Measurements from ENCODE around the gene TK2. TPM values are rescaled to one million over a fixed set of nuclear protein-coding genes. Genes with fewer than 3 reads are reported as not detected.

The TK2 gene
- total and polyA plus RNA-seq, 9 of the 15 experiments (the other 6 are each of a cell fraction or from before 2014, with no cell fraction given) = 1.1 to 10.2 (median 5.3) TPM

DNA sequence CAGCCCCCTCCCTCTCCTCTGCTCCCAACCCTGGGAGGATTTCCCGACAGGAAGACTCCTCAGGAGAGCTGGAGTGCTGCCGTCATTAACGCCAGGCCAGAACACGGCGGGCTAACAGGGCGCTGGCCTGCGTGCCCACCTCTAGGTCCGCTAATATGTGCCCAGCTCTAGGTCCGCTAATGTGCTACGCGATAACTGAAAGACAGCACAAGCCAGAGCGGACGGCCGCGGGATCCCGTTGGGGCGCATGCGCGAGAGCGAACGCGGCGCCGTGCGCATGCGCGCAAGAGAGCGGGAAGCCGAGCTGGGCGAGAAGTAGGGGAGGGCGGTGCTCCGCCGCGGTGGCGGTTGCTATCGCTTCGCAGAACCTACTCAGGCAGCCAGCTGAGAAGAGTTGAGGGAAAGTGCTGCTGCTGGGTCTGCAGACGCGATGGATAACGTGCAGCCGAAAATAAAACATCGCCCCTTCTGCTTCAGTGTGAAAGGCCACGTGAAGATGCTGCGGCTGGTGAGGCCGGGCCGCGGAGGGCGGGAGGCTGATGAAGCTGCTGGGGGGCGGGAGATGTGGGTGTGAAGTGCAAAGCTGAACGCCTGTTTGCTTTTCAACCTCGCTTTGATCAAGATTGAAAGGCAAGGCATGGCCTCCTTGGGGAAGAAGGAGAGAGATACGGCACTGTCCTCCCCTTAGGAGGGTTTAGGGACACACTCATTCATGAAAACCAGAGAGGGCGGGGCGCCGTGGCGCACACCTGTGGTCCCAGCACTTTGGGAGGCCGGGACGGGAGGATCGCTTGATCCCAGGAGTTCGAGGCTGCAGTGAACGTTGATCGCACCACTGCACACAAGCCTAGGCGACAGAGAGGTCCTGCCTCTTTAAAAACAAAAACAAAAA, 2.6 kb upstream of the TK2 start, which contains the start of gene CKLF (continued):
- TF ChIP-seq, protein P1, sequence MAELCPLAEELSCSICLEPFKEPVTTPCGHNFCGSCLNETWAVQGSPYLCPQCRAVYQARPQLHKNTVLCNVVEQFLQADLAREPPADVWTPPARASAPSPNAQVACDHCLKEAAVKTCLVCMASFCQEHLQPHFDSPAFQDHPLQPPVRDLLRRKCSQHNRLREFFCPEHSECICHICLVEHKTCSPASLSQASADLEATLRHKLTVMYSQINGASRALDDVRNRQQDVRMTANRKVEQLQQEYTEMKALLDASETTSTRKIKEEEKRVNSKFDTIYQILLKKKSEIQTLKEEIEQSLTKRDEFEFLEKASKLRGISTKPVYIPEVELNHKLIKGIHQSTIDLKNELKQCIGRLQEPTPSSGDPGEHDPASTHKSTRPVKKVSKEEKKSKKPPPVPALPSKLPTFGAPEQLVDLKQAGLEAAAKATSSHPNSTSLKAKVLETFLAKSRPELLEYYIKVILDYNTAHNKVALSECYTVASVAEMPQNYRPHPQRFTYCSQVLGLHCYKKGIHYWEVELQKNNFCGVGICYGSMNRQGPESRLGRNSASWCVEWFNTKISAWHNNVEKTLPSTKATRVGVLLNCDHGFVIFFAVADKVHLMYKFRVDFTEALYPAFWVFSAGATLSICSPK (IDR thresholded peaks at IDR 0.05; ENCODE audit: borderline replicate concordance) = no peak
- TF ChIP-seq ZNF3 (CRISPR knock-in tag; IDR thresholded peaks at IDR 0.05) (0 out of 2 replicates have a peak, but pooled peaks have one; percentile 43), SAFB2 (IDR thresholded peaks at IDR 0.05; ENCODE audit: borderline replicate concordance, low read depth, low read length, severe bottlenecking) (no peak), SRSF1 (IDR thresholded peaks at IDR 0.05; ENCODE audit: low read depth, low read length) (no peak), CHD1 (IDR thresholded peaks at IDR 0.05; ENCODE audit: low read length) (peak; percentile 28), TCF3 (CRISPR knock-in tag; IDR thresholded peaks at IDR 0.05) (peak; percentile 40; the same call in 1 of the 2 replicates), ZNF174 (CRISPR knock-in tag; IDR thresholded peaks at IDR 0.05) (no peak), ILK (tag; IDR thresholded peaks at IDR 0.05; ENCODE audit: borderline replicate concordance, low read depth) (no peak), KLF13 (tag; IDR thresholded peaks at IDR 0.05; ENCODE audit: borderline replicate concordance, low read depth) (peak; percentile 18; the same call in 1 of the 2 replicates), MTF1 (CRISPR knock-in tag; IDR thresholded peaks at IDR 0.05; ENCODE audit: borderline replicate concordance) (0 out of 2 replicates have a peak, but pooled peaks have one; percentile 23), NR4A1 (CRISPR knock-in tag; IDR thresholded peaks at IDR 0.05) (0 out of 2 replicates have a peak, but pooled peaks have one; percentile 48), NR4A1 (tag; IDR thresholded peaks at IDR 0.05) (no peak), CCAR2 (IDR thresholded peaks at IDR 0.05; ENCODE audit: low read depth, low read length) (no peak), ZNF347 (CRISPR knock-in tag; IDR thresholded peaks at IDR 0.05; ENCODE audit: low read depth) (no peak; the same call in 1 of the 2 replicates), ZNF507 (tag; conservative IDR thresholded peaks at IDR 0.05) (no peak), RFX1 (IDR thresholded peaks at IDR 0.05) (no peak; the same call in 1 of the 2 replicates), KHSRP (IDR thresholded peaks at IDR 0.05) (no peak), HMG20A (CRISPR knock-in tag; conservative IDR thresholded peaks at IDR 0.05) (no peak), CBX3 (IDR thresholded peaks at IDR 0.05; ENCODE audit: borderline replicate concordance in 1 of 2, low read length in 2 of 2) (peak in 1 of 2 experiments; percentile 98; a peak in 2 of 3 replicates)
- TF ChIP-seq, protein P2, sequence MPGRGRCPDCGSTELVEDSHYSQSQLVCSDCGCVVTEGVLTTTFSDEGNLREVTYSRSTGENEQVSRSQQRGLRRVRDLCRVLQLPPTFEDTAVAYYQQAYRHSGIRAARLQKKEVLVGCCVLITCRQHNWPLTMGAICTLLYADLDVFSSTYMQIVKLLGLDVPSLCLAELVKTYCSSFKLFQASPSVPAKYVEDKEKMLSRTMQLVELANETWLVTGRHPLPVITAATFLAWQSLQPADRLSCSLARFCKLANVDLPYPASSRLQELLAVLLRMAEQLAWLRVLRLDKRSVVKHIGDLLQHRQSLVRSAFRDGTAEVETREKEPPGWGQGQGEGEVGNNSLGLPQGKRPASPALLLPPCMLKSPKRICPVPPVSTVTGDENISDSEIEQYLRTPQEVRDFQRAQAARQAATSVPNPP (IDR thresholded peaks at IDR 0.05; ENCODE audit: borderline replicate concordance, insufficient read depth, insufficient read length) = no peak
- TF ChIP-seq, protein P3, sequence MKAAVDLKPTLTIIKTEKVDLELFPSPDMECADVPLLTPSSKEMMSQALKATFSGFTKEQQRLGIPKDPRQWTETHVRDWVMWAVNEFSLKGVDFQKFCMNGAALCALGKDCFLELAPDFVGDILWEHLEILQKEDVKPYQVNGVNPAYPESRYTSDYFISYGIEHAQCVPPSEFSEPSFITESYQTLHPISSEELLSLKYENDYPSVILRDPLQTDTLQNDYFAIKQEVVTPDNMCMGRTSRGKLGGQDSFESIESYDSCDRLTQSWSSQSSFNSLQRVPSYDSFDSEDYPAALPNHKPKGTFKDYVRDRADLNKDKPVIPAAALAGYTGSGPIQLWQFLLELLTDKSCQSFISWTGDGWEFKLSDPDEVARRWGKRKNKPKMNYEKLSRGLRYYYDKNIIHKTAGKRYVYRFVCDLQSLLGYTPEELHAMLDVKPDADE (conservative IDR thresholded peaks at IDR 0.05; ENCODE audit: control insufficient read depth, low read depth, low read length) = no peak
- TF ChIP-seq, protein P4, sequence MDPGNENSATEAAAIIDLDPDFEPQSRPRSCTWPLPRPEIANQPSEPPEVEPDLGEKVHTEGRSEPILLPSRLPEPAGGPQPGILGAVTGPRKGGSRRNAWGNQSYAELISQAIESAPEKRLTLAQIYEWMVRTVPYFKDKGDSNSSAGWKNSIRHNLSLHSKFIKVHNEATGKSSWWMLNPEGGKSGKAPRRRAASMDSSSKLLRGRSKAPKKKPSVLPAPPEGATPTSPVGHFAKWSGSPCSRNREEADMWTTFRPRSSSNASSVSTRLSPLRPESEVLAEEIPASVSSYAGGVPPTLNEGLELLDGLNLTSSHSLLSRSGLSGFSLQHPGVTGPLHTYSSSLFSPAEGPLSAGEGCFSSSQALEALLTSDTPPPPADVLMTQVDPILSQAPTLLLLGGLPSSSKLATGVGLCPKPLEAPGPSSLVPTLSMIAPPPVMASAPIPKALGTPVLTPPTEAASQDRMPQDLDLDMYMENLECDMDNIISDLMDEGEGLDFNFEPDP (CRISPR knock-in tag; IDR thresholded peaks at IDR 0.05) = peak; percentile 24; the same call in 1 of the 2 replicates
